Muscle of leg (tissue), 11 donors: ENCODE data around the gene DCLRE1C. TPM values are rescaled to one million over a fixed set of nuclear protein-coding genes. Genes with fewer than 3 reads are reported as not detected.
"Not testable (repeated sequence)": the region's sequence is repeated elsewhere in the genome, so short reads cannot be mapped to it uniquely, and the experiment has no call there.

ENCODE experiments used
- DNase-seq: peaks from one replicate; pipeline ENCODE4 v3.0.0; 2013
- H3K27ac ChIP-seq: one replicate; pipeline ENCODE4 v1.5.1; 2013; ENCODE audit warnings: mild to moderate bottlenecking, low read length, control low read depth
- H3K27me3 ChIP-seq: one replicate; pipeline ENCODE4 v1.6.1; 2013; ENCODE audit warnings: low read length; ENCODE audit not compliant: control insufficient read depth, insufficient read depth
- H3K36me3 ChIP-seq: one replicate; pipeline ENCODE4 v1.6.1; 2013; ENCODE audit warnings: low read length; ENCODE audit not compliant: control insufficient read depth, insufficient read depth
- H3K4me1 ChIP-seq: one replicate; pipeline ENCODE4 v1.6.1; 2013; ENCODE audit warnings: low read length; ENCODE audit not compliant: control insufficient read depth, insufficient read depth
- H3K4me3 ChIP-seq: one replicate; pipeline ENCODE4 v1.5.1; 2013; ENCODE audit warnings: low read length, control low read depth
- H3K9me3 ChIP-seq: replicated peaks from 2 replicates; pipeline ENCODE4 v1.6.1; 2013; ENCODE audit warnings: low read depth, low read length; ENCODE audit not compliant: control insufficient read depth
- WGBS: methylation state at CpG from one replicate; pipeline ENCODE4 v1.1.5; 2013; ENCODE audit warnings: missing lambda C conversion rate; ENCODE audit not compliant: insufficient coverage; 5-methylcytosine and 5-hydroxymethylcytosine counted together
- polyA plus RNA-seq, 8 donors: library from polyadenylated mRNA; unstranded; fragments of 120-200 nt; gene quantifications; one replicate each; pipeline versions ENCODE4 v1.2.1 to v1.2.3, GENCODE V29; 2013; ENCODE audit warnings: inconsistent platforms in 1 of 8, low replicate concordance in 1 of 8; ENCODE audit not compliant: insufficient read length in 8 of 8, insufficient read depth in 1 of 8
- total RNA-seq: library from RNA; stranded (reverse); fragments of 120-200 nt; gene quantifications from one replicate; pipeline ENCODE4 v1.2.4, GENCODE V29; 2013

The DCLRE1C gene
- total and polyA plus RNA-seq, 9 donors = 6.5 to 10.8 (median 7.5) TPM

DNA sequence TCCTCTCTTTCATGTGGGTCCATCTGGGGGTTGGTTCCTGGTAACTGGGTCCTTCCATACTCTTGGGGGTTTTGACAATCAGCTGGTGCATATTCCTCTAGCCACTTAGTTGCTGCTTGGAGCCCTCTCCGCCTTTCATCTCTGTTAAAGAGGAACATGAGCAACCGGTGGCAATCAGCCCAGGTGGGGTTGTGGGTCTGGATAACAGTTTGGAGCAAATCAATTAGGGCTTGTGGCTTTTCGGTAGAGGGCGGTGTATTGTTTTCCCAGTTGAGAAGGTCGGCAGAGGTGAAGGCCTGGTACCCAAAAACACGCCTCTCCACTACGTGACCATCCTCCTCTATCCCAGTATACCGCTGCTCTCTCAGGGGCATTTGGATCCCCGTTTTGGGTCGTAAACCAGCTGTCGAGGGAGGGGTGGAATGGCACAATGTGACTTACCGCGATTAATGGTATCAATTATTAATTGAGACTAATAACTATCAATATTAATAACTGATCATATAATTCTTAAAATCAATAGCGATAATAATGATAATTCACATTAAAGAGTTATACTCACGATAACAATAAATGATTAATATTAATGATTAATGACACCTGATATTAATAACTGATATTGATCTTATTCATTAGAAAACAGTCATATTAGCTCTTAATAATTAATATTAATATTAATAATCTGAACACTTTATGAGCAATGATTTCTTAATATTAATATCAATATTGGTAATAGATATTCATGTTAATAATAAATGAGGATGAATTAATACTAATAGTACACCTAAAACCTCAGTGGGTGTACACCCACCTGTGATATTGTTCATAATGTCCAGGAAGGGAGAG is 20.5 kb upstream of the DCLRE1C start:
- H3K4me1 ChIP-seq, H3K9me3 ChIP-seq, H3K36me3 ChIP-seq, H3K27me3 ChIP-seq, H3K27ac ChIP-seq, H3K4me3 ChIP-seq, DNase-seq: not testable (repeated sequence)
- WGBS = 63% methylated on average over 2 of the region's 15 CpGs

DNA sequence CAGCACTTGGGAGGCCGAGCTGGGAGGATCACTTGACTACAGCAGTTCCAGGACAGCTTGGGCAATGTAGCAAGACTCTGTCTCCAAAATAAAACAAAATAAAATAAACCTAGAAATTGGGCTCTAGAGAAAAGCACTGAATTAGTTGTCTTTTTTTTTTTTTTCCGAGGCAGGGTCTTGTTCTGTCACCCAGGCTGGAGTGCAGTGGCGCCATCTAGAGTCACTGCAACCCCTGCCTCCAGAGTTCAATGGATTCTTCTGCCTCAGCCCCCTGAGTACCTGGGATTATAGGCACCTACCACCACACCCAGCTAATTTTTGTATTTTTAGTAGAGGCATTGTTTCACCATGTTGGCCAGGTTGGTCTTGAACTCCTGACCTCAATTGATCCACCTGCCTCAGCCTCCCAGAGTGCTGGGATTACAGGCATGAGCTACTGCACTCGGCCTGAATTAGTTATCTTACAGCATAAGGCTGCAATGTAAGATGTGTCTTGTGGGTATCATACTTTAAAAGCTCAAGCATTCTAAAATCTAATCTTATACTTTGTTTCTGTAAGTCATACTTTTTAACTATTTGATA is 18.1 kb upstream of the DCLRE1C start:
- H3K4me1 ChIP-seq = no peaks in the 10 kb centered on the region
- no peaks in the 10 kb centered on the region for H3K27me3 ChIP-seq
- 14% methylated on average over 1 of the region's 4 CpGs for WGBS
- no peaks in the 10 kb centered on the region for H3K9me3 ChIP-seq
- no peaks in the 10 kb centered on the region for H3K36me3 ChIP-seq
- H3K4me3 ChIP-seq = no peak overlapping the region
- H3K27ac ChIP-seq = no peak overlapping the region
- no peak for DNase-seq

DNA sequence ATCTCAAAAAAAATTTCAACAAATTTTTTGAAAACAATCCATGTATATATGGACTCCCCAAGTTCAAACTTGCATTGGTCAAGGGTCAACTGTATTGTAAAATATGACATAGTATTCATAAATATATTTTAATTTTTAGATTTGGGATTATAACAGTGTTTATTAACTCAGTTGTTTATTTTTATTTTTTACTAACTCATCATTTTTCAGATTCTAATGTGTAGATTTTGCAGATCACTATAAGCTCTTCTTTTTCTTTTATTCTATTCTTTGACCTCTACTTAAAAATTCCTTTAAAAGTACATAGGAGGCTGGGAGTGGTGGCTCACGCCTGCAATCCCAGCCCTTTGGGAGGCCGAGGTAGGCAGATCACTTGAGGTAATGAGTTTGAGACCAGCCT is 14.0 kb upstream of the DCLRE1C start:
- Histone ChIP-seq H3K4me3 (no peak overlapping the region), H3K36me3 (no peaks in the 10 kb centered on the region), H3K27ac (no peak overlapping the region), H3K4me1 (no peaks in the 10 kb centered on the region), H3K9me3 (no peaks in the 10 kb centered on the region), H3K27me3 (no peaks in the 10 kb centered on the region)
- no peak for DNase-seq
- WGBS = no CpG with 5 or more reads among the region's 2 CpGs

DNA sequence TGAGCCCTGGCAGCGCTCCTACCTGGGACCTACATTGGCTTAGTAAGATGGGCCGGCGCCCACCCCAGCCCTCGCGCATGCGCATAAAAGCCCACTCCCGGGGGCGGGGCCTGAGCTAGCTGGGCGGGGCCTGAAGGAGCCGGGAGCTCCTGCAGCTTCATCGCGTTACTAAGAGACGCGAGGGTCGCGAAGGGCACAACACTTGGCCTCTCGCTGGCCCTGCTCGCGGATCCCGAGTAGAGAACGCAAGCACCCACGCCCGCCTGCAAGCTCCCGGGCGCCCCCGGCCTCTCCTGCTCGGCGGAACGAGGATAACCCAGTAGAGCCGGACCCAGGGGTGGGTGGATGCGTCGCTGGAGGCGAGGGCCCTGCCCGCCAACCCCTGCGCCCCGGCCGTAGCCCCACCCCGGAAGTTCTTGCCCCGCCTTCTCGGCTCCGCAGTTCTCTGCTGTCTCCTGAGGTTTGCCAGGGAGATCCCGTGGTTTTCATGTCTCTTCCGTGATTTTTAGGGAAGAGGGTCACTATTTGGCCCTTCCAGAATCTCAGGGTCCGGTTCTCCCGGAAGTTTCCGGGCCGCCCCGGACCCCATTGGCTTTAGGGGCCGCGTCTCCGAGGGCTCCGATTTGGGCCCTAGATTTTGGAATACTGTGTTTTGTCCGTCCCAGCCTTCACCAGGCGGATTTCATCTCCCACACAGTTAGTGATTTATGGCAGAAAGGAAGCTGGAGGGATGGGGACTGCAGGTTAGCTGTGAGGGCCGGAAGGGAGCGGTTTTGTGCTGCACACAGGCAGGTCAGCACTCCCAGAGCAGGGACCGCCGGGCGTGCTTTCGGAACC is 5.5 kb upstream of the DCLRE1C start, which contains the start of gene MEIG1:
TSS of gene MEIG1 (plus strand) at position 168 of the 837 bp plus-strand sequence. CDS start 7,081 bp downstream, outside the sequence.
- Histone ChIP-seq H3K4me1 (peaks cover 5% of the 10 kb centered on the region), H3K27ac (peak within 1 kb of the TSS; percentile 99), H3K36me3 (no peaks in the 10 kb centered on the region), H3K4me3 (peak within 1 kb of the TSS; percentile 78), H3K9me3 (no peaks in the 10 kb centered on the region), H3K27me3 (no peaks in the 10 kb centered on the region)
- peak; percentile 98 for DNase-seq
- under 1% methylated on average over 53 of the region's 60 CpGs for WGBS

DNA sequence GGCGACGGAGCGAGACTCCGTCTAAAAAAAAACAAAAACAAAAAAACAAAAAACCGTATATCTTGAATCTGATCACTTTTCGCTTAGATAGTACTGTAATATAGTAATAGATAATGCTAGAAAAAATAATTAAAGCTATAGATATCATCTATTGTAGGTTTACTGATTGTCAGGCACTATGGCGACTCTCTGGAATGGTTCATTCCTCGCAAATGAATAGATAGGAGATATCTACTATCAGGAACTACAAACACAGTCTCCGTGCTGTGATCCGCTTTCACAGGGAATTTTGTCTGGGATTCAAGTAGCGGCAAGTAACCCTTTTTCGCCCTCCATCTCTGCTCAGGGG is 5.0 kb upstream of the DCLRE1C start:
- WGBS = 0% methylated on average over 4 of the region's 12 CpGs
- H3K27ac ChIP-seq = peak overlapping the region; percentile 99
- DNase-seq = no peak

DNA sequence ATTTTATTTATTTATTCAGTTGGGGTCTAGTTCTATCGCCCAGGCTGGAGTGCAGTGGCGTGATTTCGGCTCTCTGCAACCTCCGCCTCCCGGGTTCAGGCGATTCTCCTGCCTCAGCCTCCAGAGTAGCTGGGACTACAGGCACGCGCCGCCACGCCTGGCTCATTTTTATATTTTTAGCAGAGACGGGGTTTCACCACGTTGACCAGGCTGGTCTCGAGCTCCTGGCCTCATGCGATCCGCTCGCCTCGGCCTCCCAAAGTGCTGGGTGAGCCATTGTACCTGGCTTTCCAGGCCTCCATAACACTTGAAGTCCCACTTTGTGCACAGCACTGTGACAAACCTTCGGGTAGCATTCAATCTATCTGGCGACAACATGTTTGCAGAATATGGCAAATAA is 1.0 kb upstream of the DCLRE1C start:
- no peaks in the 10 kb centered on the region for H3K36me3 ChIP-seq
- DNase-seq = no peak
- 90% methylated on average over 19 of the region's 19 CpGs for WGBS
- no peaks in the 10 kb centered on the region for H3K27me3 ChIP-seq
- peaks cover 14% of the 10 kb centered on the region for H3K4me1 ChIP-seq
- H3K9me3 ChIP-seq = no peaks in the 10 kb centered on the region
- H3K27ac ChIP-seq = no peak overlapping the region
- H3K4me3 ChIP-seq = no peak overlapping the region

More for the DNA sequence above, 5.0 kb upstream of the DCLRE1C start:
- H3K36me3 ChIP-seq = no peaks in the 10 kb centered on the region
- no peaks in the 10 kb centered on the region for H3K9me3 ChIP-seq
- H3K27me3 ChIP-seq = no peaks in the 10 kb centered on the region
- H3K4me1 ChIP-seq = peaks cover 5% of the 10 kb centered on the region
- H3K4me3 ChIP-seq = peak overlapping the region; percentile 78

DNA sequence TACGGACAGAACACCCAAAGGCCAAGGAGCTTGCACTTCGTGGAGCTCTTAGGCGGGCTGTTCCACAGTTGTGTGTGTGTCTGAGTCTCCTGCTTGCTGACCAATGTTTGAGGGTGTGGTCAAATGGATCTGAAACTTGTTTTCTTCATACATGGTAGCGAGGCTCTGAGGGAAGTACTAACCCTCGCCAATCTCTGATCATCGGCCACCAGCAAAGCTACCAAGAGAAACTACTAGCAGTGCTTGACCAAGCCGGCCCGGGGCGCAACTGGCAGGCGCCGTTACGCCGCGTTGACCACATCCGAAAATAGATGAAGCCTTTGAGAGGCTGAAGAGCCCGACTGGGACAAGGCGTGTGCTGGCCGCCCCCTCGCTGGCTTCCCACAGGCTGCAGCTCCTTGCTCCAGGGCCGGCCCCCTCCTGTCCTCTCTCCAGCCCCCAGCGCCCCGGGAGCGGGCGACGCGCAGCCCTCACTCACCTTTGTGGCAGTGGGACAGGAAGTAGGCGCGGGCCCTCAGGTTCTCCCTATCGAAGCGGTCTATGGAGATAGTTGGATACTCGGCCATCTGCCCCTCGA is 384 bp downstream of the DCLRE1C start:
- Histone ChIP-seq H3K27ac (peak overlapping the region; percentile 95), H3K4me1 (peaks cover 11% of the 10 kb centered on the region), H3K9me3 (no peaks in the 10 kb centered on the region), H3K36me3 (no peaks in the 10 kb centered on the region), H3K4me3 (peak overlapping the region; percentile 91), H3K27me3 (no peaks in the 10 kb centered on the region)
- WGBS = under 1% methylated on average over 29 of the region's 32 CpGs
- no peak for DNase-seq

DNA sequence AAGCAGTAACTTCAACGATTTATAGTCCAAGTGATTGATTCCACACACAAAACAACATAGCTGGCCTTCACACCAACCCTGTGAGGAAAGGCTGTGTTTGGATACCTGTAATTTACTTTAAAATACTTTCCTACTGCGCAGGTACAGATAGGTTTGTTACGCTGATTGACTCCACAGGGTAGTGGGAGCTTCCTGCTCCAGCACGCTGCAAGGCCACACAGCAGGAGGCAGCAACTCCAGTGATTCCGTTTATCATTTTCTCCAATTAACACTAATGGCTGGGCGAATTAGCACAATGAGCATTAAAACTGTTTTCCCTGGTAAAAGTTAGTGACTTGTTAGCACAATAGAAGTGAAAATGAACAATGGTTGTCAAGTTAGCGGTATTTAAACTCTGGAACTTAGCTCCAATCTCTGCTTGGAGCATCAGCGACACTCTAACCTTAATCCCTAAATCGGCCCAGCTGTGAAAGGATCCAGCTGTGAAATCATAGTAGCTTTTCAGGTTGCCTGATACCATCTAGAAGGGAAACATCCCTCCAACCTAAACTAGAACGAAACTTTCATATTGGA is 959 bp downstream of the DCLRE1C start:
- no peaks in the 10 kb centered on the region for H3K27me3 ChIP-seq
- H3K9me3 ChIP-seq = no peaks in the 10 kb centered on the region
- peaks cover 11% of the 10 kb centered on the region for H3K4me1 ChIP-seq
- peaks cover 2% of the 10 kb centered on the region for H3K36me3 ChIP-seq
- H3K27ac ChIP-seq = peak overlapping the region; percentile 95
- 27% methylated on average over 3 of the region's 10 CpGs for WGBS
- DNase-seq = no peak
- H3K4me3 ChIP-seq = peak overlapping the region; percentile 91

DNA sequence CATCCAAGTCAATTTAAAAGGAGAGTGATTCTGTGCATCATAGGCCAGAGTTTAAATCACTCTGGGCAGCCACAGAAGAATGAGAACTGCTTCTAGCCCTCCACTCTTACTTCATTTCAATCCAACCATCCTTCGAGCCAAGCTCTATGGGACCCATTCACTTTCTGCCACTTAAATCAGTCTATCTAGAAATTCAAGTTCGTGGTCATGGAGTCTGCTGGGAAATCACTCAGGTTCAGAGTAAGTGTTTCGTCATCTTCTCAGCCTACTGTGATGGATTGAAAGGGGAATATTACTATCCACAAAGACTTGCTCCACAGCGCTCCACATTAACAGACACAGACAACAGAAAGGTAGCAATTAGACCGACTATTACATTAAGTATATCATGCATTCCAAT is 4.6 kb downstream of the DCLRE1C start:
- peaks cover 11% of the 10 kb centered on the region for H3K4me1 ChIP-seq
- peaks cover 26% of the 10 kb centered on the region for H3K36me3 ChIP-seq
- H3K4me3 ChIP-seq = no peak overlapping the region
- H3K27ac ChIP-seq = no peak overlapping the region
- no peaks in the 10 kb centered on the region for H3K27me3 ChIP-seq
- peaks cover 2% of the 10 kb centered on the region for H3K9me3 ChIP-seq
- DNase-seq = no peak
- 83% methylated on average over 1 of the region's 5 CpGs for WGBS
